Activated naive CD4-positive, alpha-beta T cell treated with anti-CD3 and anti-CD28 coated beads, Interleukin-2, amount 10 ng/mL, durations not matched to agents 7 days and 5 days (primary cell): ENCODE data around the gene STK39.

Experiments
- CTCF ChIA-PET: fragments of 350-600 bp; sonication (Branson Sonifier 250); formaldehyde crosslinking; loops from one replicate; lab custom pipeline; 2021; ENCODE audit warnings: antibody characterized with exemption; lab: Charles Lee
- DNase-seq: peaks from one replicate; pipeline ENCODE4 v3.0.0-alpha.2; 2020
- H3K27ac Mint-ChIP-seq: one replicate; pipeline ENCODE4 v1.8.0; 2021; ENCODE audit warnings: mild to moderate bottlenecking, moderate library complexity, mixed read lengths
- H3K27me3 Mint-ChIP-seq: one replicate; pipeline ENCODE4 v1.8.0; 2021; ENCODE audit warnings: mild to moderate bottlenecking, mixed read lengths
- H3K36me3 Mint-ChIP-seq: one replicate; pipeline ENCODE4 v1.8.0; 2021; ENCODE audit warnings: mixed read lengths
- H3K4me1 Mint-ChIP-seq: one replicate; pipeline ENCODE4 v1.8.0; 2021; ENCODE audit warnings: mixed read lengths
- H3K4me3 Mint-ChIP-seq: one replicate; pipeline ENCODE4 v1.8.0; 2021; ENCODE audit warnings: mild to moderate bottlenecking, moderate library complexity, mixed read lengths
- H3K9me3 Mint-ChIP-seq: one replicate; pipeline ENCODE4 v1.8.0; 2021; ENCODE audit warnings: mixed read lengths

The STK39 gene

DNA sequence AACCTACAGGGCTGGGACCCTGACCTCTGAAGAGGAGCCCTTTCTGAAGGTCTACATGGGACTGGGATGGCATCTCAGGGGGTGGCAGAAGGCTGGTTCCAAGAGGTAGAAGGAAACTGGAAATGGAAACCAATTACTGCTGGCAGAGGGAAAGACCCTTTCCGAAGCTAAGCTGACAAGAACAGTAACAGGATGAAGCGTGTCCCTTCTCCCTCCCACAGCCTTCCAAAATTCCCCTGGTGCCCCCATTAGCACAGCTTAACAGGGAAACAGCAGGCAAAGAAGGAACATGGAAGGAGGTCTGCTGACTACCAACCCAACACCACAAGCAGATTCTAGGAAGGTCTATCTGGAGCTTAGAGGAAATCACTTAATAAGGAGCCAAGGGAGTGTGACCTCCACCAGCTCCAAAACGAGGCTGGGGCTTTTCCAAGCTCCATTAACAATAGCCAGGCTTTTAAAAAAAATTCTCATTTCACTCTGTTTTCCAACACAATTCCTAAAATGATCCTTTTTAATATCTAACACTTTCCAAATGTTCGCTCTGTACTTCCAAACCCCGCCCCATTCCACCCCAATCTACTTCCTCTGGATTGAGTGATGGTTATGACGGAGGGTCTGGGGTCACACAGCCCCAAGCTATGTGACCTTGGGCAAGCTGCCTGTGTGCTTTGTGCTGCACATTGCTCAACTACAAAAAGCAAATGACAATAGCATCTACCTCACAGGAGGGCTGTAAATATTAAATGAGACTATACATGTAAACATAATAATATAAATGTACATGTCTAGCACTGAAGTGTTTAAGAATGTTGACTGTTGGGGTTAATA lies 55.2 kb downstream of the STK39 start:
- DNase-seq, result no peak
- Mint-ChIP-seq H3K27me3 (no peaks in the 10 kb centered on the region), H3K9me3 (no peaks in the 10 kb centered on the region), H3K36me3 (peaks cover 10% of the 10 kb centered on the region), H3K27ac (peak overlapping the region; percentile 78), H3K4me1 (peaks cover 60% of the 10 kb centered on the region), H3K4me3 (no peak overlapping the region)
- CTCF ChIA-PET, result interaction anchor here (1.4 kb wide), 1 partner anchor 146 kb away, joined by 3 read pairs; no protein-coding TSS in a partner anchor

DNA sequence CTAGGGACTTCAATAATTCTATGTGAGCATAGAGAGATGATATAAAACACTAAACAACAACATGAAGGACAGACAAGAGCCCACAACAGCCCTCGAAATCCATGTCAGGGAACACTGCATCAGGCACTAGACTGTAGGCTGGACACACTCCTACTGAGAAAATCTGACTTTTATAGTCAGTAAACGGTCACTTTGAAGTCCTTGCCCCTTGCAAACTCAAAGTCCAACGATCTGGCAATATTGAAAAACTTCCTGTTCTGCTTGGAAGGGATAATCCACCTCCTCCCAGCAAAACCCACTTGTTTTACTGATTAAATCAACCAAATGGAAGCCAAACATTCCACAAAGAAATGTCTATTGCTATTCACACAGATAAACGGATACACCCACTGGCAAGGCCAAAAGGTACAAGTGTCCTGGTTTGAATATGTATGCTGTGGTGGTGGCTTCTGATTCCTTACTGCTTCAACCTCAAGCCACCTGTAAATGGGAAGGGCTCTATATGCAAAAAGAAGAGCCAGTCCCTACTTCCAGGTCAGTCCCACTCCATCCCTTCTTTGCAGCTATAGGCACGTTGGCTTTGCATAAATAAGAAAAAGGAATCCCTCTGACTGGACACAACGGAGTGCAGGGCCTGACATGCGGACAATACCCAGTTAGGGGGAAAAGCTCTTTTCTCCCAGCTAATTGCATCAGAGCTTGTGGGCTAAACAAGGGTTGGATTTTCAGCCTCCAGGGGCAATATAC lies 56.6 kb downstream of the STK39 start:
- no peak for DNase-seq
- peaks cover 57% of the 10 kb centered on the region for H3K4me1 Mint-ChIP-seq
- H3K27me3 Mint-ChIP-seq, result no peaks in the 10 kb centered on the region
- CTCF ChIA-PET, result no interaction called here
- peaks cover 6% of the 10 kb centered on the region for H3K36me3 Mint-ChIP-seq
- no peaks in the 10 kb centered on the region for H3K9me3 Mint-ChIP-seq
- no peak overlapping the region for H3K27ac Mint-ChIP-seq
- no peak overlapping the region for H3K4me3 Mint-ChIP-seq

DNA sequence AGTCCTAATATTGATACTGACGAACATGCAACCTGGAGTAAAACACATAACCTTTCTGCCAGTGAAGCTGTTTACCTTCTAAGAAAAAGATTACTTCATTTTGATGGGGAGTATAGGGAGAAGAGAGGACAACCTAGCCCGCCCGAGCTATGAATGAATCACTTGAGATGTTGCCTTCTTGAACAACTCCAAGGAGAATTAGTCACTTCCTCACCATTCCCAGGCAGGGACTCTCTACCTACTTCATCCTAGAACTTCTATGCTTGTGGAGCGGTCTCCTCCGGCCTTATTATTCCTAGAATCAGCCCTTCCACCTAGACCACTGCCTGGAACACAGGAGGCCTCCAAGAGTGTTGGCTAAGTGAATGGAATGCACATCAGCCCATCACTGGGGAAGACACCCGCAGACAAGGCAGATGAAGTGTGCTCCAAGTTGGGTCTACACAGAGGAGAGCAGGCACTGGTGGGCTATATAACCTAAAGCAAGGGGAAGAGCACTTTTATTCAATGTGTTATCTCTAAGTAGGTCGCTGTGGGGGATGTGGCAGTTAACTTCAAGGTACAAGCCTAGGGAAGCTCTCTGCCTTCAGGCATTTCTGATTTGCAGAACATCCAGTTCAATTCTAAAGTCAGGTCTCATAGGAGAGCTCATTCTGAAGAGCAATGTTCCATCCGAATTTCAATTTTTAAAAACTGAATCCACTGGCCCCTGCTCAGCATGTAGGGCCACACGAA lies 57.4 kb downstream of the STK39 start:
- Mint-ChIP-seq H3K4me1 (peaks cover 57% of the 10 kb centered on the region), H3K4me3 (no peak overlapping the region), H3K27ac (no peak overlapping the region), H3K36me3 (peaks cover 6% of the 10 kb centered on the region), H3K27me3 (no peaks in the 10 kb centered on the region), H3K9me3 (no peaks in the 10 kb centered on the region)
- no peak for DNase-seq
- CTCF ChIA-PET, result interaction anchor here (1.1 kb wide), 1 partner anchor 29 kb away, joined by 3 read pairs; no protein-coding TSS in a partner anchor

DNA sequence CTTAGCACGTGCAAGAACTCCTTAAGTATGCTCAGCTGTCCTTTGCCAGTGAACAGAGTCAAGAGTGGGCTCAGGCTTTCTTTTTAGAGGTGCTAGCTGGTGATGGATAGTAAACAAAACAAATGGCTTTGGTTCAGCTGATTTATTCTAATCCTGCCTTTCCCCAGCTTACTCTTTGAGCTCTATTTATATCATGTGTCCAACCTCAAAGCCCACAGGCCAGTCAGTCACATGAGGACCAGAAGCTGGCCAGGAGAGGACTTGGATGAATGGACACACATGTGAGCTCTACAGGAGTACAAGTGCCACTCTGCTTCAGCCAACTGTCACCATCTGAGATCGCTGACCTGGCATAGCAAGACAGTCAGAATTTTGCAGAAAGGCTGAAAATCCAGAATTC lies 59.4 kb downstream of the STK39 start:
- Mint-ChIP-seq H3K4me3 (no peak overlapping the region), H3K9me3 (no peaks in the 10 kb centered on the region), H3K27me3 (no peaks in the 10 kb centered on the region), H3K4me1 (peaks cover 50% of the 10 kb centered on the region), H3K36me3 (peaks cover 6% of the 10 kb centered on the region), H3K27ac (no peak overlapping the region)
- DNase-seq, result no peak
- CTCF ChIA-PET, result no interaction called here

DNA sequence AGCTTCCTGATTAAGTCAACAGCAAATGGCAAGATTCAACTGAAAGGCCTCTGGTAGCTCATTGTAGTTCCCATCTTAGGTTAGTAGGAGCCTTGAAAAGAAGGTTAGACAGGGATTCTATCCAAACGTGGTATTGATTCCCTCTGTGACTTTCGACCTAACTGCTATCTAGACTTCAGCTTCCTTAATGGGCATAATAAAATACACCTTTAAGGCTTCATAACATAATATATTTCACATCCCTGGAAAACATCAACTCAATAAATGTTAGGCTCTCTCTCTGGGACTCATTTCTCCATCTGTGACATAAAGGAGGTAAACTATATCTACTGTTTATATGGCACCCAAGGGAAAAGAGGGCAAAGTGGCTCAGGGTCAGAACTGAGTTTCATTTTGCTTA lies 60.9 kb downstream of the STK39 start:
- H3K4me3 Mint-ChIP-seq, result no peak overlapping the region
- no peaks in the 10 kb centered on the region for H3K27me3 Mint-ChIP-seq
- peaks cover 10% of the 10 kb centered on the region for H3K36me3 Mint-ChIP-seq
- H3K4me1 Mint-ChIP-seq, result peaks cover 49% of the 10 kb centered on the region
- H3K9me3 Mint-ChIP-seq, result no peaks in the 10 kb centered on the region
- no peak for DNase-seq
- H3K27ac Mint-ChIP-seq, result no peak overlapping the region
- CTCF ChIA-PET, result no interaction called here

DNA sequence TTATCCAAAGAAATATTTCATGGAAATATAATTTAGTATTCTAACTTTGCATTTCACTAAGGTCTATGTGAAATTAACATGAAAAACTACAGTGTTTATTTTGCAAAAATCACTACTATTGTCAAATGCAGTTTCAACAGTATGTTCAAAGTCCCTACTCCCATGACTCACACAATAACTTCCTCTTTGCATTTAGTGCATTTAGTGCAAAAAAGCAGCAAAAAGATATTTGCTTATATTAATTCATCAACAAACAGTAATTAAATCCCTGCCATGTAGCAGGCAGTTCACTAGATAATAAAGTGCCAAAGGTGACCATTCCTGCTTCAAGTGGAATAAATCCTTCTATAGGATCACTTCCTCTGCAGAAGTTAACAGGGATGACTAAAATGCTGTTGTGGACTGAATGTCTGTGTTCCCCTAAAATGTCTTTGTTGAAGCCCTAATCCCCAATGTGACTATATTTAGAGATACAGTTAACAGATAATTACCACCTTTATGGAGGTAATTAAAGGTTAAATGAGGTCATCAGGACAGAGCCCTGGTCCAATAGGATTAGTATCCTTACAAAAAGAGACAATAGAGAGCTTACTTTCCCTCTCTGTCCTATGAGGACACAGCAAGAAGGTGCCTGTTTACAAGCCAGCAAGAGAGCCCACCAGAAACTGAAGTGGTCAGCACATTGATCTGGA lies 61.7 kb downstream of the STK39 start:
- Mint-ChIP-seq H3K9me3 (no peaks in the 10 kb centered on the region), H3K4me1 (peaks cover 50% of the 10 kb centered on the region), H3K4me3 (no peak overlapping the region), H3K27ac (no peak overlapping the region), H3K27me3 (no peaks in the 10 kb centered on the region), H3K36me3 (peaks cover 17% of the 10 kb centered on the region)
- DNase-seq, result no peak
- CTCF ChIA-PET, result no interaction called here

DNA sequence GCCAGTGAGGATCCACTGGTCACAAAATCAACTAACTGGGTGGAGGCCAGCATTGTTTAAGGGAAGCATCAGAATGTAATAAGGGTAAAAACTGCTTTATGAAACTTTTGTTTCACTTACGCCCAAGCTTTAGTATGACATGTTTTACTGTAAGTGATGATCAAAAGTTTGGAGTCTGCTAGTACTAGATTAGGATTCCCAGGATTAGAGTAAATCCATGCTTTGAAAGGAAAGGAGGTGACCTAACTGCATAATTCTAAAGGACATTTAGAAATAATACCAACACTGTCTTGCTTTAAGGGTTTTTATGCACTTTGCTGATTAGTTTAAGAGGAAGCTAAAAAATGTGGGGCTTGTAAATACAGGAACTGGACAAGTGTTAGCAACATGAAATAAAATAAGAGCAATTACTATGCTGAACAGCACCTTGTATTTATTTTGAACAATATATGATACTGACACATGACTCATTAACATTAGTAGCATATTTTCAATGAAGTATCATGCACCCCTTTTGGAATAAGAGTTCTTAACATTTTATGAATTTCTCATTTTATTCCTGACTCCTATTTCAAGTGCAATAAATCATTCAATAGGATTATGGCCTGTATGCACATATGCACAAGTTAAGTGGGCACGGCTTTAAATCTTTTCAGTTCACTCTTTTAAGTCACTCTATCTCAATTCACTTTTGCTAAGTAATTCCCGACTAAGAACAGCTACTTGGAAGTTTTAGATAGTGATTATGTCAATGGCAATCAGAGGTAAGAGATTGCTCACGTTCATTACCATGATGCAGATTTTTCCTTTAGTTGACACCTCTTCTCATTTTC lies 62.5 kb downstream of the STK39 start:
- H3K27me3 Mint-ChIP-seq, result no peaks in the 10 kb centered on the region
- CTCF ChIA-PET, result no interaction called here
- DNase-seq, result no peak
- peaks cover 22% of the 10 kb centered on the region for H3K36me3 Mint-ChIP-seq
- H3K27ac Mint-ChIP-seq, result no peak overlapping the region
- no peaks in the 10 kb centered on the region for H3K9me3 Mint-ChIP-seq
- peaks cover 50% of the 10 kb centered on the region for H3K4me1 Mint-ChIP-seq
- H3K4me3 Mint-ChIP-seq, result no peak overlapping the region

DNA sequence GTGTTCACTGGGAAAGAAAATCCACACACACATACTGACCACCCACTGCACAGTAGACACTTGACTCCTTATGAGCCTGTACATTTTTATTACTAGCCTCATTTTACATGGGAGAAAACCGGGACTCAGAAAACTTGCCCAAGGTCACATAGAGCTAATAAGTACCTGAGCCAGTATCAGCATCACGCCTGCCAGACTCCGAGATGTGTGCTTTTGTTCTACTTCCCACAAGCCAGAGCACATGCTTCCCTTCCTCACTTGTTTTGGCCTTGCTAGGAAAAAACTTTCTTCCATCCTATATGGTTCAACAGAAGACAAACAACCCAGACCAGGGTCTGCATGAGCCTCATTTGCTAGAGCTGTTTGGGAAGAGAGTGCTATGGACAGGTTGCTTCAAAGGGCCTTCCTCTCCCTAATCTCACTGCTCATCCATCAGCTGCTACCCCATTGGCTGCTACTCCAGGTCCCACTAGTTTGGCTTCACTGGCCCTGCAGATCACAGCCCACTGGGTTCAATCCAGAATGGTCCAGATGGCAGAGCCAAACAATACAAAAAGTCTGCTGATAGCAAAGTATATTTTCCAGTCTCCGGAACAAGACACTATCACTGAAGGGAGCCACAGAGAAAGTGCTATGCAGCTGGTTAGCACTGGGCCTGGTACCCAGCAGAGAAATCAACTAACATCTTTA lies 63.9 kb downstream of the STK39 start:
- H3K4me1 Mint-ChIP-seq, result peaks cover 50% of the 10 kb centered on the region
- H3K27me3 Mint-ChIP-seq, result no peaks in the 10 kb centered on the region
- no peak overlapping the region for H3K4me3 Mint-ChIP-seq

DNA sequence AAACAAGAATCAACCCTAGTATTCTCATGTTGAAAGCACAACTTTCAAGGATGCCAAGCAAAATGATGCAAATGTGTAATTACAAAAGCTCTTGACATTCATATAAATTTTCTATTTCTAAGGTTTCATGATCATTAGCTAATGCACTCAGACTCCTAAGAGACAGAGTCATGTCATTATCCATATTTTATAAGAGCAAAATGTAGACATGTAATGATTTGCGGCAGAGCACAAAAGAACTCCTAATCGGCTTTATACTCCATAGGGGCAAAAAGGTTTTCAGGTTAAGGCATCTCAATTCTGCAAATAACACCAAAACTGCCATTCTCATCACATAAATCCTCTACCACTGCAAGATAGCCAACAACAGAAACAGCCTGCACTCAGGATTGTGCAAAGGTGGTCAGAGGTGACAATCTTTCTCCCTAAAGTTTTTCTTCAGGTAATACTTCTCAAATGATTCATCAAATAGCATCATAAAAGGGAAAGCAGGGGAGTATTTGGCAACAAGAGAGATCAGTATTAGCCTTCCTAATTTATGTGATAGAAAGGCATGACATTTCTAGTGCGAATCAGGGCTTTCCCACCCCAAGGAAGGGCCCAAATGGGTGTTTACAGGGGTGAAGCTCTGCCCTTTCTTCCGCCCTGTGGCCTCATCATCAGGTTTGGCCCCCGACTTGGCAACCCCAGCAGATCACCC lies 64.7 kb downstream of the STK39 start:
- no peak overlapping the region for H3K27ac Mint-ChIP-seq
- DNase-seq, result no peak

More for the DNA sequence above, 63.9 kb downstream of the STK39 start:
- CTCF ChIA-PET, result interaction anchor here (0.6 to 1.3 kb wide), 2 partner anchors 12 to 117 kb away, joined by 3 read pairs; no protein-coding TSS in a partner anchor
- Mint-ChIP-seq H3K36me3 (peaks cover 29% of the 10 kb centered on the region), H3K27ac (no peak overlapping the region), H3K9me3 (no peaks in the 10 kb centered on the region)
- DNase-seq, result no peak

DNA sequence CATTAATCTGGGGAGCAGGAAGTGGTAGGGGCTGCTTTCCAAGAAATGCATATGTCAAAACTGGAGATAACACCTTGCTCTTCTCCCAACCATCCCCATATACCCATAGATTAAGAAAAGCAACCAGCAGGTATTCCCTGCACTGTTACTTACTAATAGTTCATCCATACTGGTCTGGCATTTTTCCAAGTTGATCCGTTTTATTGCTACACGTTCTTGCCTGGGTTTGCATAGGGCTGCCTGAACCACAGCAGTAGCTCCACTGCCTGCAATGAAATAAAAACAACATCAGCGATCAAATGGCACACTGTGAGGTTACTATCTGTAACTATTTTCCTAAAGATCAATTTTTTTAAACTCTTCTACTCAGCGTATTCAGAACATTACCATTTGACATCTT lies 65.6 kb downstream of the STK39 start:
- Mint-ChIP-seq H3K36me3 (peaks cover 31% of the 10 kb centered on the region), H3K4me1 (peaks cover 61% of the 10 kb centered on the region), H3K27ac (no peak overlapping the region), H3K4me3 (no peak overlapping the region), H3K9me3 (no peaks in the 10 kb centered on the region), H3K27me3 (no peaks in the 10 kb centered on the region)
- CTCF ChIA-PET, result no interaction called here
- no peak for DNase-seq

More for the DNA sequence above, 64.7 kb downstream of the STK39 start:
- H3K27me3 Mint-ChIP-seq, result no peaks in the 10 kb centered on the region
- CTCF ChIA-PET, result interaction anchor here (0.6 to 1.3 kb wide), 2 partner anchors 12 to 117 kb away, joined by 3 read pairs; no protein-coding TSS in a partner anchor
- peaks cover 53% of the 10 kb centered on the region for H3K4me1 Mint-ChIP-seq
- H3K9me3 Mint-ChIP-seq, result no peaks in the 10 kb centered on the region
- no peak overlapping the region for H3K4me3 Mint-ChIP-seq
- H3K36me3 Mint-ChIP-seq, result peaks cover 31% of the 10 kb centered on the region

DNA sequence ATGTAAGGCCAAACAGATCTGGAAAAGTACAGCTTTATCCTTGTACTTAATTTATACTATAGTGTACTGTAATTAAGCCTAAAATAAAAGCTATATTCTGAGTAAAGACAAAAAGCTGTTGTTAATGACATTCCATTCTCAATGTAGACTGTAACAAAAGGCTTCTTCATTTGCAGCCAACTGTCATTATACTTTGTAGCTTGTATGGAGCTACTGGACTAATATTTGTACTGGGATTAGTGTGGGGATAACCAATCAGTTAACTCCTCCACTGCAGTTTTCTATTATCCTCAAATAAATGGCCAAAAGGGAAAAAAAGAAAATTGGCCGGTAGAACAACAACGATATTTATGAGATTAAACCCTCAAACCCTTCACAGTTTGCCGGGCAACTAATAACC lies 66.5 kb downstream of the STK39 start:
- peaks cover 31% of the 10 kb centered on the region for H3K36me3 Mint-ChIP-seq

DNA sequence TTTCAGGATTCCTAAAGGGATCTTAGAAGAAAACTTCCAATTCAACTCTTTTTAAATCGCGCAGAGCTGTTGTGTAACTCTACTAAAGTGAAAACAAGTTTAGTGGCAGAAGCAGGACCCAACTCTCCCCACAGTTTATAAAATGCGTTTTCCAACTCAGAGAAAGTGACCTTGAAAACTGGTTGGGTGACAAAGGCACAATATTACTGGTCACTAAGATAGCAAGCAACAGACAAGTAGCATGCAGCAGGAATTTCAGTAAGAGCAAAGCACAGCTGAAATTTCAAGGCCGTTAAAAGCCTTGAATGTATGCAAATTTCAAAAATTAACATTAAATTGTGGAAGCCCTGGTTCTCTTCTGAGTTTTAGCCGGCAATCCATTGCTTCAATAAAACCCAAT lies 66.9 kb downstream of the STK39 start:
- Mint-ChIP-seq H3K36me3 (peaks cover 31% of the 10 kb centered on the region), H3K27me3 (no peaks in the 10 kb centered on the region), H3K4me3 (no peak overlapping the region), H3K4me1 (peaks cover 59% of the 10 kb centered on the region), H3K9me3 (no peaks in the 10 kb centered on the region), H3K27ac (no peak overlapping the region)
- DNase-seq, result no peak
- CTCF ChIA-PET, result no interaction called here

More for the DNA sequence above, 66.5 kb downstream of the STK39 start:
- Mint-ChIP-seq H3K27ac (no peak overlapping the region), H3K4me3 (no peak overlapping the region), H3K4me1 (peaks cover 60% of the 10 kb centered on the region), H3K27me3 (no peaks in the 10 kb centered on the region), H3K9me3 (no peaks in the 10 kb centered on the region)
- no peak for DNase-seq
- CTCF ChIA-PET, result no interaction called here
